ENCODE measurements around the gene HSD11B2.

The HSD11B2 gene

GRCh38 chr16:67430977-67431774 lies at the start of gene HSD11B2:
Gene HSD11B2, plus strand, starts transcription at chr16:67431121. Its CDS starts 128 bp downstream, at chr16:67431249.
- DNase-seq (ENCODE audit: low spot score) (peak; percentile 22), FAIRE-seq (no peak)

GRCh38 chr16:67383284-67383683 lies 47.6 kb upstream of the HSD11B2 start:
- no peak for DNase-seq (ENCODE audit: low spot score)
- FAIRE-seq = no peak

DNA sequence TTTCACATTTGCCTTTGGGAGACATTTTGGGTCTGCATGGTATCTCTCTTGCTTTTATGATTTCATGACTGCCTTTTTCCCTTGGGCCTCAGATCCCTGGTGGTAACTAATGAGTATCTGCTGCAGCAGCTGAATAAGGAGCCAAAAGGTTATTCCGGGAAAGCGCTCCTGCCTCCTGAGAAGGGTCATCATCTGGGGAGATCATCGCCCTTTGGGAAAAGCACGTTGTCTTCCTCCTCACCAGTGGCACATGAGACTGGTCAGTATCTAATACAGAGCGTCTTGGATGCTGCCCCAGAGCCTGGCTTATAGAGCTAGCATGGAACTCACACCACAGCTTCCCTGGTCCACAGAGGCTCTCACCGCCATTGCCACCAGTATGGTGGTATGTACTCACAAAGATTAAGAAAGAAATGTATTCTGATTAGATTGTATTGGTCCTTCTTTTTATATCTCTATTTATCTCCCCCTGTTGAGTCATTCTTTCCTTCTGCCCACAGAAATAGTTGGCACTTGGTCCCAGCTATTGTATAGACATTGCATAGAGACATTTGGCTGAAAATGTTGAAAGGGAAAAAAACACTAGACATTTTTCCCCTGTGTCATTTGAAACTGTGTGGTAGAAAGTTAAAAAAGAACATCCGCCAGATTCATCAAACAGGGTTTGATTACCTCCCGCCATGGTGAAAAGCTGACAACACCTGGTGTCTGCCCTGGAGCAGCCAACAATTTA lies 46.0 kb upstream of the HSD11B2 start:
- FAIRE-seq (no peak), DNase-seq (ENCODE audit: low spot score) (no peak)

DNA sequence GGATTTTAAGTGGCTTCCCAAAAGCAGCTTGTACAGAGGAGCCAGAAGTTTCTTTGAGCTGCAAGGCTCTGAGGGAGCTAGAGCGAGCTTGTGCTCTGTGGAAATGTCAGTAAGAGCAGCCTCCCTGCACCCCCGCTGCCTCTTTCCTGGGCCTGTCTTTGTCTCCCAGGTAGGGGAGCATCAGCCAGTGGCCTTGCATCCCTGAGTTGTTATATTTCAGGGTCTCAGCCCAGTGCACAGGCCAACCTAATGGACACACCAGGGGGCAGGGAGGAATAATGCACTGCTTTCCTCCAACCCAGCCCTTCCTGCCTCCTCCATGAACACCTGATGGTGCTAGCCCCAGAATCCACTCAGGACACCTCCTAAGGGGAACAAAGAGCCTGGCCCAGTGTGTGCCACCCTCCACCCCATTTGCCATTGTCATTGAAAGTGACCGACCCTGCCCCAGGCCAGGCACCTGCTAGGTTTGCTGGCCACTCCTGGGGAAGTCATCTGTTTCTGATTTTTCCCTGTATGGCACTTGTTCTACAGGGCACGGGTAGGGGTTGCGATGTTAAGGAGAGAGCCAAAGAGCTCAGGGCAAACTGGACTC lies 44.0 kb upstream of the HSD11B2 start:
- DNase-seq (ENCODE audit: low spot score) (no peak), FAIRE-seq (no peak)

GRCh38 chr16:67387479-67388079 lies 43.3 kb upstream of the HSD11B2 start:
- FAIRE-seq (no peak), DNase-seq (ENCODE audit: low spot score) (no peak)

DNA sequence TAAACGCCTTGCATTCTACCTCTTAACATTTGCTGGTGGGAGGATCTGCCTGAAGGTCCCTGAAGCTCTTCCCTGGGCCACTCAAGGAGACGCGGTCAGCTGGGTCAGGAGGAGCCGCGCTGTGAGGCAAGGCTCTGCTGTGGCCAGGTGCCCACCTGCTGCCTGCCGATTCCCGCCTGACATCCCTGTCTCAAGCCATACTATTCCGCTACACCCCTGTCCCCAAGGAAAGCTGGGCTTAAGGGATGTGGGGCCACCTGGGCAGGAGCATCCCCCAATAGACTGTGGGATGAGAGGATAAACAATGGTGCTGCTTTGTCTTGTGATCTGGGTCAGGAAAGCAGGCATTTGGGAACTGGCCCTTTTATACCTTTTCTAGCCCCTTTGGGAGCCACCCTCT lies 42.7 kb upstream of the HSD11B2 start:
- FAIRE-seq (no peak), DNase-seq (ENCODE audit: low spot score) (no peak)

- no peak for DNase-seq (ENCODE audit: low spot score)
These were observed 42.3 kb upstream of the HSD11B2 start for GRCh38 chr16:67388591-67388990.

GRCh38 chr16:67389911-67390815 lies 40.8 kb upstream of the HSD11B2 start:
- no peak for DNase-seq (ENCODE audit: low spot score)
- FAIRE-seq = no peak

More at GRCh38 chr16:67388591-67388990, 42.3 kb upstream of the HSD11B2 start:
- no peak for FAIRE-seq

DNA sequence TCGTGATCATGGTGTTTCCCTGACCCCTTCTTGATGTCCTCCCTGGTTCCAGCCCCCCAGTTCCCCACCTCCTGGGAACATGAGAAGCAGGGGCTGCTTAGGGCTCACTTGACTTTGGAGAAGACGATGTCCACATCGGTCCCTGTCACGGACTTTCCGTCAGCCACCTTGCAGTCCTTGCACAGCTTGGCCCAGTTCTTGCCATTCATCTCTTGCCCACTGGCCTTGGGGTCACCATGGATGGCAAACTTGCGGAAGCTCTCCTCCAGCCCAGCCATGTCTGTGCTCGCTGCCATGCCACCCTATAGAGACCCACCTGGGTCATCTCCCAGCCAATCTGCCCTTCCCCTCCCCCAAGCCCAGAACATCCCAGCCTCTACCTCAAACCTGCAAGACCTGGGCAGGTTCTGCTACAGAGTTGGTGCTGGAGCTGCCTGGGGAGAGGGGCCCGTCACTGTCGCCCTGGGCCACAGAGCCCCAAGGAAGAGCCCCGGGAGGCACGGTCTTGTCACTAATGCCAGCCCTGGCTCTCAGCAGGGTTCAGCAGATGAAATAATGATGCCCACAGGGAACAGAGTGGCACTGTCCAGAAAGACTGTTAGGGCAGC lies 40.0 kb upstream of the HSD11B2 start:
- DNase-seq (ENCODE audit: low spot score) (no peak), FAIRE-seq (no peak)

GRCh38 chr16:67391424-67392300 lies 39.3 kb upstream of the HSD11B2 start:
- DNase-seq (ENCODE audit: low spot score) (no peak), FAIRE-seq (no peak)

DNA sequence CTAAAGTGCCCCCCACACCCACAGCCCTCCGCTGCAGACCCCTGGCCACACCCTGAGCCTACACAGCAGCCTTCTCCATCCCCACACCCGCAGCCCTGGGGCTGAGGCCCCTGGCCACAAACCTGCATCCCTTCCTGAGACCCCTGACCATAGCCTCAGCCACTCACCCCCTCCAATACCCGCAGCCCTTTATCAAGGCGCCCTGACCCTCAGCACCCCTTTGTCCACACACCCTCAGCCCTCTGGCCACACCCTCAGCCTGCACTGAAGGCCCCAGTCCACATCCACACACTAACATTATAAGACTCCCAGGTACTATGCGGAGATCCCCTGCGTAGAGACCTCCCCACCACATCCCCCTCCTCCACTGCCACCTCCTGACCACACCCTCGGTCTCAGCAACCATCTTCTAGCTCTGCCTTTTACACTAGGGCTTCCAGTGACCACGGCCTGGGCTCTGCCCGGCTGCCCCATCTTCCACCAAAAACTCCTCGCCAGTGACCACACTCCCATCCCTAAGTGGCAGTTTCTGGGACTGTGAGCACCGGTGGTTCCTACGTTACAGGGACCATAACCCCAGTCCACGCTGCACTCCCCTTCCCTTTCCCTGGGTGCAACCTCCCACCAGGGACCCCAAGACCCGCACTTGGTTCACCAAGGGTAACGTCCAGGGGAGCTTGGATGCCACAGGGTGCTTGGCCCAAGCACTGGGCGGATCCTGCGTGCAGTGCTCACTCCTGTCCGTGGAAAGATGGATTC lies 38.4 kb upstream of the HSD11B2 start:
- FAIRE-seq (no peak), DNase-seq (ENCODE audit: low spot score) (no peak)

DNA sequence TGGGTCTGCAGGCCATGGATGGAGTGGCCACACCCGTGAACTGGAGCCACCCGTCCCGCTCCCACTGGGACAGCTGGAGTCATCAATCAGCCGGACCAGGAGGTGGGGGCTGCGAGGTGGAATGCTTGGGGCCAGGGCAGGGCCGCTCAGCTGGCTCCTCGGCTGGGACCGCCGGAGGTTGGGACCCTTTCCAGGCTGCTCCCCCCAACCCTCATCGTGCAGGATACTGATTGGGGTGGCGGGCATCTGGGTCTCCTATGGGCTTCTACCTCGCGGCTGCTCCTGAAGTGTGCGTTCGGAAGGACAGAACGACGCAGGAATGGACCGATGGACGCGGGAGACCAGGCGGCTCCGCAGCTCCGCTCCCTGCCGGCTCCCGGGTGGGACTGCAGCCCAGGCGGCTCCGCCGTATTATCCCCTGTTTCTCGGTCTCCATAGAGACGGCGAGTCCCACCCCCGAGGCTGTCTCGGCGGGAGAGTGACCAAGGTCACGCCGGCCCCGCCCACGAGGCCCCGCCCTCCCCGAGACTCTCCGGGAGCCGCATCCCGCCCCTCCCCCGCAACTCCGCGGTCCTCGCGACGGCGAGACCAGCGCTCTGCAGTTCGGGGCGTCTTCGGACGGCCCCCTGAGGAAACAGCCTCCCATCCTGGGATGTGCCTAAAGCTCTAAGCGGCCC lies 37.7 kb upstream of the HSD11B2 start, which contains the start of gene TPPP3:
Gene TPPP3 (minus strand): TSS at position 388 of the 677 bp plus-strand sequence. CDS start 2,387 bp downstream, outside the sequence.
- DNase-seq (ENCODE audit: low spot score) (peak; percentile 26), FAIRE-seq (no peak)

DNA sequence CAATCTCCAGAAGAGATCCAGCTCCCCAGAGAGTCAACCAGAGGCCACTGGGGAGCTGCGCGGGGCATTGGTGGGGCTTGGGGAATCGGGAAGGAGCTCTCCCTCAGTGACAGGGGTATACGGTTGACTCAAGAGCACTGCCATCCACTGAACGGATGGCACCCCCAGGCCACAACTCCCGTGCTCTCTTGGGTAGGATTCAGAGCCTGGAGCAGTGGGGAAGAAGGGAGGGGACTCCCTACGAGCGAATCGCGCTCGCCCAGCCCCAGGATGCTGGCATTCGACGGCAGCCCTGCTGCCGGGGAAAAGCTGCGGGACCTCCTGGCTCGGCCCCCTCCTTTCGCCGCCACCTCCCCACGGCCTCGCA lies 37.1 kb upstream of the HSD11B2 start:
- no peak for FAIRE-seq
- no peak for DNase-seq (ENCODE audit: low spot score)

- FAIRE-seq = no peak
- no peak for DNase-seq (ENCODE audit: low spot score)
These were observed 36.5 kb upstream of the HSD11B2 start for GRCh38 chr16:67394155-67395104.

- DNase-seq (ENCODE audit: low spot score) (no peak), FAIRE-seq (no peak)
These were observed 35.8 kb upstream of the HSD11B2 start for GRCh38 chr16:67395105-67395457.

DNA sequence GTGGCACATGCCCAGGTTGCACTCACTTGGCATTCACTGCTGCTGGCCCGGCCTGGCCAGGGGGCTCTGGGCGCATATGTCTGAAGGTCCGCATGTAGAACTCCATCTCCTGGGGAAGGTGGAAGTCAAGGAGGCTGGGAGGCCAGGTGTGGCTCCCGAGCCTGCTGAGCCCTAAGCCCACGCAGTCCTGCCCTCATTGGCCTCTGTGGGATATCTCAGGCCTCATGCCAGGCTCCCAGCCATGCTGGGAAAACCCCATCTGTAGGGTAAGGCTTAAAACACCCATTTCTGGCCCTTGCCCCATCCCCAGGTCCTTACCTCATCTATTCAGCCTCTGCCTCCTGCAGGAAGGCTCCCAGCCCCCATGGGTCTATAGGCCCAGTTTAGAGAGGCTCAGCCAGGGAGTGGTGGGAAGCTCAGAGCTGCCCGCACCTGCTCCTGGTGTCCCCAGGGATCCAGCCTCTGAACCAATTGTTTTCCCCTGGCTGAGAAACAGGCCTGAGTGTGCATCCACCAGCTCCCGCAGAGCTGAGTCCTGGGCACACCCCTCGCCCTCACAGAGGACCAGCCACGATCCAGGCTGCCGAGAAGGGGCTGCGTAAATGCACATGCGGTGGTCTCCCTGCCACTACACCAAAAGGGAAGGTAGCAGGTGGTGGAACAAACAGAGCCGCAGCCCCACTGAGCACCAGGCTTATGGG lies 35.3 kb upstream of the HSD11B2 start:
- DNase-seq (ENCODE audit: low spot score) = no peak
- FAIRE-seq = no peak

All from RCC 7860 (cell line).